WTC11 (cell line): ENCODE results near the gene STRN3. TPM values are rescaled to one million over a fixed set of nuclear protein-coding genes. Genes with fewer than 3 reads are reported as not detected.

Source experiments
- ATAC-seq: fragments of 200-7000 bp; cut with Tn5 transposase; 2 replicates; pipeline ENCODE4 v1.10.0; 2021; ENCODE audit warnings: mild to moderate bottlenecking, moderate library complexity
- CTCF ChIA-PET: fragments of 300-600 bp; sonication (Branson Sonifier 250); formaldehyde crosslinking; loops from one replicate; lab custom pipeline; 2021; ENCODE audit warnings: antibody characterized with exemption; lab: Charles Lee
- POLR2A ChIA-PET: fragments of 350-600 bp; sonication (Branson Sonifier 250); formaldehyde crosslinking; loops from one replicate; lab custom pipeline; 2021; ENCODE audit warnings: antibody characterized with exemption; lab: Charles Lee
- DNase-seq: peaks from one replicate; pipeline ENCODE4 v3.0.0; 2021; ENCODE audit warnings: low spot score
- H3K27ac Mint-ChIP-seq: 2 replicates; pipeline ENCODE4 v1.8.0; 2021; ENCODE audit warnings: mixed read lengths
- H3K27me3 Mint-ChIP-seq: 2 replicates; pipeline ENCODE4 v1.8.0; 2021; ENCODE audit warnings: low read depth, mild to moderate bottlenecking, moderate library complexity, mixed read lengths
- H3K36me3 Mint-ChIP-seq: 2 replicates; pipeline ENCODE4 v1.8.0; 2021; ENCODE audit warnings: mixed read lengths
- H3K4me1 Mint-ChIP-seq: 2 replicates; pipeline ENCODE4 v1.8.0; 2022; ENCODE audit warnings: mixed read lengths
- H3K4me3 Mint-ChIP-seq: 2 replicates; pipeline ENCODE4 v1.8.0; 2021; ENCODE audit warnings: mild to moderate bottlenecking, moderate library complexity, mixed read lengths
- H3K9me3 Mint-ChIP-seq: 2 replicates; pipeline ENCODE4 v1.8.0; 2021; ENCODE audit warnings: mixed read lengths
- ATF1 ChIP-seq: sonication (generic); formaldehyde crosslinking; IDR thresholded peaks from 2 replicates; pipeline ENCODE4 v1.8.1; 2023; ENCODE audit warnings: mild to moderate bottlenecking, moderate library complexity, missing genetic modification reagents
- FOXP4 ChIP-seq: sonication (generic); formaldehyde crosslinking; IDR thresholded peaks from 2 replicates; pipeline ENCODE4 v1.8.0; 2022; ENCODE audit warnings: mild to moderate bottlenecking, missing genetic modification reagents
- HMGA2 ChIP-seq: fragments of 250-450 bp; sonication (Bioruptor Pico); IDR thresholded peaks from 2 replicates; pipeline ENCODE4 v1.4.0; 2021; ENCODE audit warnings: mild to moderate bottlenecking, moderate library complexity
- KAT7 ChIP-seq: sonication (generic); formaldehyde crosslinking; IDR thresholded peaks from 2 replicates; pipeline ENCODE4 v1.8.1; 2023; ENCODE audit warnings: missing genetic modification reagents, mild to moderate bottlenecking, borderline replicate concordance
- MYBL2 ChIP-seq: sonication (generic); formaldehyde crosslinking; IDR thresholded peaks from 2 replicates; pipeline ENCODE4 v1.8.1; 2023; ENCODE audit warnings: mild to moderate bottlenecking, moderate library complexity, missing genetic modification reagents
- NFE2L1 ChIP-seq: sonication (generic); formaldehyde crosslinking; IDR thresholded peaks from 2 replicates; pipeline ENCODE4 v1.8.1; 2023; ENCODE audit warnings: missing genetic modification reagents
- NR2C2 ChIP-seq: sonication (generic); formaldehyde crosslinking; IDR thresholded peaks from 2 replicates; pipeline ENCODE4 v1.8.0; 2022; ENCODE audit warnings: mild to moderate bottlenecking, missing genetic modification reagents
- PRRX2 ChIP-seq: fragments of 250-450 bp; sonication (Bioruptor Pico); IDR thresholded peaks from 2 replicates; pipeline ENCODE4 v1.8.0; 2021; ENCODE audit warnings: mild to moderate bottlenecking
- USF2 ChIP-seq: sonication (generic); formaldehyde crosslinking; IDR thresholded peaks from 2 replicates; pipeline ENCODE4 v1.8.1; 2023; ENCODE audit warnings: mild to moderate bottlenecking, missing genetic modification reagents, moderate library complexity
- ZMAT4 ChIP-seq: fragments of 250-450 bp; sonication (Bioruptor Pico); IDR thresholded peaks from 2 replicates; pipeline ENCODE4 v1.9.0; 2021; ENCODE audit warnings: mild to moderate bottlenecking
- ZNF512 ChIP-seq: sonication (generic); formaldehyde crosslinking; IDR thresholded peaks from 2 replicates; pipeline ENCODE4 v1.8.1; 2022; ENCODE audit warnings: missing genetic modification reagents, borderline replicate concordance
- total RNA-seq: library from RNA; stranded (reverse); gene quantifications from 3 replicates; pipeline ENCODE4 v1.2.3, GENCODE V29; 2021
- TF ChIP-seq, protein P1 (sequence below): sonication (generic); formaldehyde crosslinking; IDR thresholded peaks from 2 replicates; pipeline ENCODE4 v1.8.1; 2023; ENCODE audit warnings: mild to moderate bottlenecking, moderate library complexity, missing genetic modification reagents
- TF ChIP-seq, protein P2 (sequence below): sonication (generic); formaldehyde crosslinking; IDR thresholded peaks from 2 replicates; pipeline ENCODE4 v1.8.0; 2022; ENCODE audit warnings: missing genetic modification reagents
- TF ChIP-seq, protein P3 (sequence below): fragments of 250-450 bp; sonication (Bioruptor Pico); IDR thresholded peaks from 2 replicates; pipeline ENCODE4 v1.9.0; 2021; ENCODE audit warnings: moderate library complexity, mild to moderate bottlenecking, inconsistent platforms, borderline replicate concordance
- TF ChIP-seq, protein P4 (sequence below): sonication (generic); formaldehyde crosslinking; IDR thresholded peaks from 2 replicates; pipeline ENCODE4 v1.8.1; 2023; ENCODE audit warnings: mild to moderate bottlenecking, missing genetic modification reagents

STRN3 gene
- total RNA-seq, 1 experiment from 2014 or later, result 37.1 TPM

- TF ChIP-seq ZMAT4 (CRISPR knock-in tag), result no peak
These were observed 132.4 kb downstream of the STRN3 start (continued) for GRCh38 chr14:30893819-30894218.

DNA sequence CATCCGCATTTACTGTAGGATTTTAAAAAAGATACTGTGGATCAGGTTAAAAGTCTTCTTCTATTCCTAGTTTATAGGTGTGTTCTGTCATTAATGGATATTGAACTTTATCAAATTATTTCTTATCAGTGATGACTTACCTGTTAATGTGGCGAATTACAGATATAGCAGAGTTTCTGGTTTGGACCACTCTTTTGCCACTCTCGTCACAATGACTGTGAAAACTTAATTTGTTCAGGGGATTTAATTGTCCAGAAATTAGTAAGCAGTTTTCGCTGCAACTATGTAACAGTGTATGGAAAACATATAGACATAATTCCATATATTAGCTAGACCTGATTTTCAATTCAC, 137.0 kb downstream of the STRN3 start:
- POLR2A ChIA-PET, result no interaction called here
- Mint-ChIP-seq H3K36me3 (no peaks in the 10 kb centered on the region), H3K4me1 (no peaks in the 10 kb centered on the region), H3K27me3 (no peaks in the 10 kb centered on the region)
- ATAC-seq (no peak), DNase-seq (no peak)
- TF ChIP-seq PRRX2 (CRISPR knock-in tag) (no peak), FOXP4 (no peak), ZNF512 (CRISPR knock-in tag) (no peak), NR2C2 (CRISPR knock-in tag) (no peak), ATF1 (CRISPR knock-in tag) (no peak), HMGA2 (no peak), NFE2L1 (CRISPR knock-in tag) (no peak), USF2 (CRISPR knock-in tag) (no peak), MYBL2 (no peak), KAT7 (CRISPR knock-in tag) (no peak)
- TF ChIP-seq, protein P1, sequence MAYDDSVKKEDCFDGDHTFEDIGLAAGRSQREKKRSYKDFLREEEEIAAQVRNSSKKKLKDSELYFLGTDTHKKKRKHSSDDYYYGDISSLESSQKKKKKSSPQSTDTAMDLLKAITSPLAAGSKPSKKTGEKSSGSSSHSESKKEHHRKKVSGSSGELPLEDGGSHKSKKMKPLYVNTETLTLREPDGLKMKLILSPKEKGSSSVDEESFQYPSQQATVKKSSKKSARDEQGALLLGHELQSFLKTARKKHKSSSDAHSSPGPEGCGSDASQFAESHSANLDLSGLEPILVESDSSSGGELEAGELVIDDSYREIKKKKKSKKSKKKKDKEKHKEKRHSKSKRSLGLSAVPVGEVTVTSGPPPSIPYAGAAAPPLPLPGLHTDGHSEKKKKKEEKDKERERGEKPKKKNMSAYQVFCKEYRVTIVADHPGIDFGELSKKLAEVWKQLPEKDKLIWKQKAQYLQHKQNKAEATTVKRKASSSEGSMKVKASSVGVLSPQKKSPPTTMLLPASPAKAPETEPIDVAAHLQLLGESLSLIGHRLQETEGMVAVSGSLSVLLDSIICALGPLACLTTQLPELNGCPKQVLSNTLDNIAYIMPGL (CRISPR knock-in tag), result no peak
- TF ChIP-seq, protein P2, sequence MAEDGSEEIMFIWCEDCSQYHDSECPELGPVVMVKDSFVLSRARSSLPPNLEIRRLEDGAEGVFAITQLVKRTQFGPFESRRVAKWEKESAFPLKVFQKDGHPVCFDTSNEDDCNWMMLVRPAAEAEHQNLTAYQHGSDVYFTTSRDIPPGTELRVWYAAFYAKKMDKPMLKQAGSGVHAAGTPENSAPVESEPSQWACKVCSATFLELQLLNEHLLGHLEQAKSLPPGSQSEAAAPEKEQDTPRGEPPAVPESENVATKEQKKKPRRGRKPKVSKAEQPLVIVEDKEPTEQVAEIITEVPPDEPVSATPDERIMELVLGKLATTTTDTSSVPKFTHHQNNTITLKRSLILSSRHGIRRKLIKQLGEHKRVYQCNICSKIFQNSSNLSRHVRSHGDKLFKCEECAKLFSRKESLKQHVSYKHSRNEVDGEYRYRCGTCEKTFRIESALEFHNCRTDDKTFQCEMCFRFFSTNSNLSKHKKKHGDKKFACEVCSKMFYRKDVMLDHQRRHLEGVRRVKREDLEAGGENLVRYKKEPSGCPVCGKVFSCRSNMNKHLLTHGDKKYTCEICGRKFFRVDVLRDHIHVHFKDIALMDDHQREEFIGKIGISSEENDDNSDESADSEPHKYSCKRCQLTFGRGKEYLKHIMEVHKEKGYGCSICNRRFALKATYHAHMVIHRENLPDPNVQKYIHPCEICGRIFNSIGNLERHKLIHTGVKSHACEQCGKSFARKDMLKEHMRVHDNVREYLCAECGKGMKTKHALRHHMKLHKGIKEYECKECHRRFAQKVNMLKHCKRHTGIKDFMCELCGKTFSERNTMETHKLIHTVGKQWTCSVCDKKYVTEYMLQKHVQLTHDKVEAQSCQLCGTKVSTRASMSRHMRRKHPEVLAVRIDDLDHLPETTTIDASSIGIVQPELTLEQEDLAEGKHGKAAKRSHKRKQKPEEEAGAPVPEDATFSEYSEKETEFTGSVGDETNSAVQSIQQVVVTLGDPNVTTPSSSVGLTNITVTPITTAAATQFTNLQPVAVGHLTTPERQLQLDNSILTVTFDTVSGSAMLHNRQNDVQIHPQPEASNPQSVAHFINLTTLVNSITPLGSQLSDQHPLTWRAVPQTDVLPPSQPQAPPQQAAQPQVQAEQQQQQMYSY, result no peak
- TF ChIP-seq, protein P3, sequence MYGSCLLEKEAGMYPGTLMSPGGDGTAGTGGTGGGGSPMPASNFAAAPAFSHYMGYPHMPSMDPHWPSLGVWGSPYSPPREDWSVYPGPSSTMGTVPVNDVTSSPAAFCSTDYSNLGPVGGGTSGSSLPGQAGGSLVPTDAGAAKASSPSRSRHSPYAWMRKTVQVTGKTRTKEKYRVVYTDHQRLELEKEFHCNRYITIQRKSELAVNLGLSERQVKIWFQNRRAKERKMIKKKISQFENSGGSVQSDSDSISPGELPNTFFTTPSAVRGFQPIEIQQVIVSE (CRISPR knock-in tag), result no peak
- TF ChIP-seq, protein P4, sequence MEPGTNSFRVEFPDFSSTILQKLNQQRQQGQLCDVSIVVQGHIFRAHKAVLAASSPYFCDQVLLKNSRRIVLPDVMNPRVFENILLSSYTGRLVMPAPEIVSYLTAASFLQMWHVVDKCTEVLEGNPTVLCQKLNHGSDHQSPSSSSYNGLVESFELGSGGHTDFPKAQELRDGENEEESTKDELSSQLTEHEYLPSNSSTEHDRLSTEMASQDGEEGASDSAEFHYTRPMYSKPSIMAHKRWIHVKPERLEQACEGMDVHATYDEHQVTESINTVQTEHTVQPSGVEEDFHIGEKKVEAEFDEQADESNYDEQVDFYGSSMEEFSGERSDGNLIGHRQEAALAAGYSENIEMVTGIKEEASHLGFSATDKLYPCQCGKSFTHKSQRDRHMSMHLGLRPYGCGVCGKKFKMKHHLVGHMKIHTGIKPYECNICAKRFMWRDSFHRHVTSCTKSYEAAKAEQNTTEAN, result no peak
- TF ChIP-seq, all 79 proteins: peak for 0
- Mint-ChIP-seq H3K27ac (no peak overlapping the region), H3K9me3 (no peaks in the 10 kb centered on the region), H3K4me3 (no peak overlapping the region)
- CTCF ChIA-PET, result no interaction called here
